Parathyroid adenoma (tissue), 2 donors: ENCODE data around the gene AP1B1.

ENCODE experiments used
- H2AFZ ChIP-seq: fragments of 300-600 bp; sonication (generic); one replicate; pipeline ENCODE4 v1.7.0; 2017; ENCODE audit warnings: antibody characterized with exemption, mild to moderate bottlenecking
- H3K27ac ChIP-seq: fragments of 300-600 bp; sonication (generic); one replicate; pipeline ENCODE4 v1.7.0; 2017
- H3K27me3 ChIP-seq: fragments of 300-600 bp; sonication (generic); one replicate; pipeline ENCODE4 v1.7.0; 2017; ENCODE audit warnings: low read length; ENCODE audit not compliant: control insufficient read depth, insufficient read depth
- H3K36me3 ChIP-seq: fragments of 300-600 bp; sonication (generic); one replicate; pipeline ENCODE4 v1.7.0; 2017; ENCODE audit warnings: low read length; ENCODE audit not compliant: control insufficient read depth, insufficient read depth
- H3K4me1 ChIP-seq: fragments of 300-600 bp; sonication (generic); one replicate; pipeline ENCODE4 v1.7.0; 2017; ENCODE audit warnings: control low read depth
- H3K4me2 ChIP-seq: fragments of 300-600 bp; sonication (generic); one replicate; pipeline ENCODE4 v1.7.0; 2017; ENCODE audit warnings: low read length
- H3K4me3 ChIP-seq: fragments of 300-600 bp; sonication (generic); one replicate; pipeline ENCODE4 v1.7.0; 2017; ENCODE audit warnings: low read depth, low read length
- H3K79me2 ChIP-seq: fragments of 300-600 bp; sonication (generic); one replicate; pipeline ENCODE4 v1.7.0; 2017; ENCODE audit warnings: control low read depth
- H3K9ac ChIP-seq: fragments of 300-600 bp; sonication (generic); one replicate; pipeline ENCODE4 v1.7.0; 2017; ENCODE audit warnings: mild to moderate bottlenecking
- H3K9me3 ChIP-seq: fragments of 300-600 bp; sonication (generic); one replicate; pipeline ENCODE4 v1.7.0; 2017; ENCODE audit warnings: low read length; ENCODE audit not compliant: control insufficient read depth
- CTCF ChIP-seq: fragments of 300-600 bp; sonication (generic); IDR thresholded peaks from one replicate; pipeline ENCODE4 v1.7.0; 2017; ENCODE audit warnings: antibody characterized with exemption, mild to moderate bottlenecking
- donor health status: primary hyperparathyroidism.

AP1B1 gene

GRCh38 chr22:29337631-29338284 lies 50.6 kb downstream of the AP1B1 start:
- H3K4me2 ChIP-seq, result no peak overlapping the region
- H3K9ac ChIP-seq, result no peak overlapping the region
- no peak overlapping the region for H3K4me3 ChIP-seq
- H2AFZ ChIP-seq, result no peak overlapping the region
- H3K79me2 ChIP-seq, result no peaks in the 10 kb centered on the region
- no peaks in the 10 kb centered on the region for H3K4me1 ChIP-seq
- no peaks in the 10 kb centered on the region for H3K9me3 ChIP-seq
- no peaks in the 10 kb centered on the region for H3K36me3 ChIP-seq
- TF ChIP-seq CTCF, result no peak
- no peak overlapping the region for H3K27ac ChIP-seq
- no peaks in the 10 kb centered on the region for H3K27me3 ChIP-seq

DNA sequence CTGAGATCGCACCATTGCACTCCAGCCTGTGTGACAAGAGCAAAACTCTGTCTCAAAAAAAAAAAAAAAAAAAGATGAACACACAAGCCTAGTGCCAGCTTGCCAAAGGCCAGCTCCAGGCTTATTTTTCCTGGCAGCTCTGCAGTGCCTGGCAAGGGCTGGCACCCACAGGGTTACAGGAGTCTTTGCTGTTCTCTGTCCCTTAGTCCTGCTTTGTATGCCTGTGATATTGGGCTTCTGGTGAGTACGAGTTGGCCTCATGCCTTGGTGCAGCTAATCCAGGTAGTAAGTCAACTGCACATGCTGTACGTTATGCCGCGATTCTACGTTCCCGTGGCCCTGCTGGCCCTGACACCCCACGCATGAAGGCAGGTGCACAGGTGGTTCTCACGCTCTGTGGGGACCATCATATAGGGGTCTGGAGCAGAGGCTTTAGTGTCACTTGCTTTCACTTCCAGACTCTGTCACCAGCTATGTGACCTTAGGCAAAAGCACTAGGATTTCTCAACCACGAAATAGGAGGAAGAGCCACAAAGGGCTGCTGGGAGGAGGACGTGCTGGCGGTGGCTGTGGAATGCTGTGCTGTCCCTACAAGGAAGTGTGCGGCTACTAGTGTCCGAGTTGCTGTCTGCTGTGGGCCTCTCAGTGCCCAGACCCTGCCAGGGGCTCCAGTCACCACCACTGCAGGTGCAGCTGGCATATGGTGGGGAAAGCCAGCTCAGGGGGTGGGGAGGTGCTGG lies 51.4 kb downstream of the AP1B1 start:
- no peak overlapping the region for H3K4me3 ChIP-seq
- H3K27ac ChIP-seq, result no peak overlapping the region
- H2AFZ ChIP-seq, result no peak overlapping the region
- no peaks in the 10 kb centered on the region for H3K79me2 ChIP-seq
- H3K4me1 ChIP-seq, result no peaks in the 10 kb centered on the region
- no peaks in the 10 kb centered on the region for H3K27me3 ChIP-seq
- no peak overlapping the region for H3K9ac ChIP-seq
- no peaks in the 10 kb centered on the region for H3K36me3 ChIP-seq
- H3K4me2 ChIP-seq, result no peak overlapping the region
- TF ChIP-seq CTCF, result no peak
- H3K9me3 ChIP-seq, result no peaks in the 10 kb centered on the region

- H2AFZ ChIP-seq, result no peak overlapping the region
- TF ChIP-seq CTCF, result no peak
- no peaks in the 10 kb centered on the region for H3K79me2 ChIP-seq
- no peaks in the 10 kb centered on the region for H3K36me3 ChIP-seq
- no peak overlapping the region for H3K27ac ChIP-seq
- no peaks in the 10 kb centered on the region for H3K27me3 ChIP-seq
- H3K9me3 ChIP-seq, result no peaks in the 10 kb centered on the region
- H3K4me3 ChIP-seq, result no peak overlapping the region
- no peak overlapping the region for H3K4me2 ChIP-seq
- no peak overlapping the region for H3K9ac ChIP-seq
- no peaks in the 10 kb centered on the region for H3K4me1 ChIP-seq
Measured at GRCh38 chr22:29335656-29336055, 52.7 kb downstream of the AP1B1 start.

DNA sequence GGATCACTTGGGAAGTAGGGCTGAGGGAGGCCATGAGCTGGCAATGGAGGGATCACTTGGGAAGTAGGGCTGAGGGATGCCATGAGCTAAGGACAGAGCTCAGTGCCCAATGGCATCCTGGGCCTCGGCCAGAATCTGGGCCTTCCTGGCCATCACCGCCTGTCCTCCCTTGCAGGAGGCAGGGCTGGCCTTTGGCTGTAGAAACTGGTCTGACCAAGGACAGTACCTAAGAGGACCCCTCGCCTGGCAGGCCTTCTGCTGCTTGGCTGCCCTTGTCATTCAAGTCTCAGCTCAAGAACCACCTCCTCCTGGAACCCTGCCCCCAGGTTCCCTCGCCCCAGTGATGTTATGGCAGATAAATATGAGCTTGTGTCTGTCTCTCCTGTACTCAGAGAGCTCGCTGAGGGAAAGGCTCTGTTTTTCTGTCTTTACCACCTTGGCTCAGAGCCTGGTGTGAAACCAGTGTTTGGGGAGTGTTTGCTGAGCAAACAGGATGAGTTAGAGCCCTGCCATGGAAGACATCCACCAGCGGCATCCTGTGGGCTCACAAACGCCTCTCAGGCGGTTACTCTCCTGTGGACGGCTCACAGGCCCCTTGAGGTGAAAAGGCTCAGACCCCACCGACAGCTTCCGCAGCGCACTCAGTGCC lies 53.5 kb downstream of the AP1B1 start:
- Histone ChIP-seq H3K9me3 (no peaks in the 10 kb centered on the region), H3K4me1 (no peaks in the 10 kb centered on the region), H3K27ac (no peak overlapping the region), H3K79me2 (no peaks in the 10 kb centered on the region), H3K9ac (no peak overlapping the region), H3K4me2 (no peak overlapping the region), H3K4me3 (no peak overlapping the region), H3K36me3 (no peaks in the 10 kb centered on the region), H3K27me3 (no peaks in the 10 kb centered on the region), H2AFZ (no peak overlapping the region)
- no peak for TF ChIP-seq CTCF
